Stimulated activated memory B cell treated with anti-CD40 and anti-IgM and Interleukin-4, amounts not matched to agents 10 μg/mL and 1 μg/mL and 100 μg/mL, for 72 hours (primary cell): ENCODE data around the gene ZNF888.
"Not testable (repeated sequence)": the region's sequence is repeated elsewhere in the genome, so short reads cannot be mapped to it uniquely, and the experiment has no call there.

Experiments
- ATAC-seq: fragments of 150-1000 bp; cut with Tn5 transposase; 2 replicates; pipeline ENCODE4 v1.10.0; 2021
- H3K27ac Mint-ChIP-seq: one replicate; pipeline ENCODE4 v1.8.0; 2022; ENCODE audit warnings: mild to moderate bottlenecking, mixed read lengths
- H3K27me3 Mint-ChIP-seq: one replicate; pipeline ENCODE4 v1.8.0; 2022; ENCODE audit warnings: mixed read lengths
- H3K36me3 Mint-ChIP-seq: one replicate; pipeline ENCODE4 v1.8.0; 2022; ENCODE audit warnings: mixed read lengths
- H3K4me1 Mint-ChIP-seq: one replicate; pipeline ENCODE4 v1.8.0; 2022; ENCODE audit warnings: mixed read lengths
- H3K4me3 Mint-ChIP-seq: one replicate; pipeline ENCODE4 v1.8.0; 2022; ENCODE audit warnings: mild to moderate bottlenecking, moderate library complexity, mixed read lengths
- H3K9me3 Mint-ChIP-seq: one replicate; pipeline ENCODE4 v1.8.0; 2022; ENCODE audit warnings: mixed read lengths

ZNF888 gene

GRCh38 chr19:52857378-52858191, 65.6 kb downstream of the ZNF888 start, which contains the start of gene ZNF468:
ZNF468 (minus strand) TSS chr19:52857619; CDS start chr19:52854272, 3,347 bp downstream.
- Mint-ChIP-seq H3K4me3 (peak within 1 kb of the TSS; percentile 89), H3K36me3 (peaks cover 36% of the 10 kb centered on the region), H3K4me1 (peaks cover 24% of the 10 kb centered on the region), H3K27ac (peak within 1 kb of the TSS; percentile 89)
- ATAC-seq = peak; percentile 100
- H3K27me3 Mint-ChIP-seq, H3K9me3 Mint-ChIP-seq: not testable (repeated sequence)

GRCh38 chr19:52856540-52857377, 66.5 kb downstream of the ZNF888 start:
- H3K4me3 Mint-ChIP-seq = peak overlapping the region; percentile 89
- H3K36me3 Mint-ChIP-seq = peaks cover 33% of the 10 kb centered on the region
- not testable (repeated sequence) for H3K27me3 Mint-ChIP-seq, H3K9me3 Mint-ChIP-seq
- ATAC-seq = peak; percentile 11
- H3K27ac Mint-ChIP-seq = peak overlapping the region; percentile 89
- H3K4me1 Mint-ChIP-seq = peaks cover 24% of the 10 kb centered on the region
